Measurements from ENCODE around the gene NCOR1. TPM values are rescaled to one million over a fixed set of nuclear protein-coding genes. Genes with fewer than 3 reads are reported as not detected.

NCOR1 gene
- polyA plus RNA-seq, 1 donor, result 59.7 TPM

GRCh38 chr17:16025202-16025601 is 190.1 kb downstream of the NCOR1 start:
- no peak for DNase-seq

DNA sequence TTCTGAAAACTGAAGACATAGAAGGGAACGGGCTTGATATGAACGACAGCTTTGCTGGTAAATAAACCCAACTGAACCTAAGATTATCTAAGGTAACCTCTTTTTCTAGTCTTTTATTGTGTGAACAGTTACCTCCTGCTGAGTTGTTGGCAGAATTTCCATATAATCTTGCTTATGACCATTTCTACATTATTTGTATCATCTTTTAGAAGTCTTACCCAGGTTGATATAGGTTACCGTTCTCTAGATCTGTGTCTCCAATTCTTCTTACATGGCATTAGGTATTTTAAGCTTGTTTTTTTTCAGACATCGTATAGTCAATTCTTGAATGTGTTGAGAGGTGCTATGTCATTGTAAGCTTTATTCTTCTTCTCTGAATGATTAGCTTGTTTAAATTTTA is 191.5 kb downstream of the NCOR1 start:
- DNase-seq, result no peak

GRCh38 chr17:16019347-16019746 is 196.0 kb downstream of the NCOR1 start:
- DNase-seq, result no peak

GRCh38 chr17:16013943-16014407 is 201.4 kb downstream of the NCOR1 start:
- no peak for DNase-seq

DNA sequence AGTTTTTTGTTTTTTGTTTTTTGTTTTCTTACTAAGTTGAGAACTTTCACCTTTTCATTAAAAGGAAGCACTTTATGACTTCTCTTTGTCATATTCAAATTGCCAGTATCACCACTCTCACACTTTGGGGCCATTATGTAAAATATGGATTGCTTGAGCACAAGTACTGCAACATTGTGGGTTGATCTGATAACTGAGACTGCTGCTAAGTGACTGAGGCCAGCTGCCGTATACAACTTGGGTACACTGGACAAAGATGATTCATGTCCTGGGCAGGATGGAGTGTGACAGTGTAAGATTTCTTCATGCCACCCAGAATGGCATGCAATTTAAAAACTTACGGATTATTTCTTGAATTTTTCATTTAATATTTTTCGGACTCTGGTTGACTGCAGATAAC is 207.9 kb downstream of the NCOR1 start:
- no peak for DNase-seq

GRCh38 chr17:16005636-16006035 is 209.7 kb downstream of the NCOR1 start:
- no peak for DNase-seq

DNA sequence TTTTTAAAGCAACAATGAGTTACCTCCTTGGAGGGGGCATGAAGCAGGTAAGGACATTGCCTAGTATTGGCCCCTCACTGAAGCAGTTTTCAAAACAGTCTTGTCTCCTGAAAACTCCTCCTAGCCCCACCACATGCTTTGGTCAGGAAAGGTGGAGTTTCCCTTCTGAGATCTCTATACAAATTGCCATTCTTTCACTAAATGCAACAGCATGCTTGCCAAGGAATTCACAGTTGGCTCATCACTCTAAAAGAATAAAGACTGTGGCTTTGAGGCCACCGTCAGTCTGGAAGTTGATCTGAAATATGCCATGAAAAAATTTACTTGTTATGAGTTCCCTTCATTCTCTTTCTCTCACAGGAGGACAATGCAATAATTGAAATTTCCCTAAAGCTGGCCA is 211.5 kb downstream of the NCOR1 start:
- DNase-seq, result no peak

GRCh38 chr17:16002708-16003260 is 212.6 kb downstream of the NCOR1 start:
- no peak for DNase-seq

DNA sequence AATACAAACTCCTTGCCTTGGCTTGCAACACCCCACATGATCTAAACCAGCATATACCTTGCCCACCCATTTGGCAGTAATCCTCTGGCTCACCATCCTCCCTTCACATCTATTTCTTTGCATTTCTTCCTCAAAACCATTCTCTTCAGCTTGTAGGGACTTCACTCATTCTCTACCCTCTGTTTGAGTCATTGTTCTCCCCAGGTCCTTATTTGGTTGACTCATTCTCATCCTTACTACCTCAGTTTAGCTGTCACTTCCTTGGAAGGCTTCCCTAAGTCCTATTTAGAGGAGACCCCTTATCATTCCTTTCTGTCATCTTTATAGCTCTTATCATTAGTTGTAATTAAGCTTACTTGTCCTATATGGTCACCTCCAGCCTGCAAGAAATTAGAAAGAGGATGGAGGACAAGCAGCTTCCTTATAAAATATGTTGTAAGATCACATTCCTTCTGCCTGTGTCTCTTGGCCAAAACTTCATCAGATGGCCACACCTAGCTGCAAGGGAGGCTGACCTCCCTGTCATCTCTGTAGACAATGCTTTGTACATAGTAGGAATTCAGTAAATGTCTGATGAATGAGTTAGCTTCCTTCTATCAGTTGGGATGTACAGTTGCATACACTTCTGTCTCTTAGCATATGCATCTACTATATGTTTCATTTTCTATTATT is 214.0 kb downstream of the NCOR1 start:
- DNase-seq, result no peak

- peak; percentile 61 for DNase-seq
Observed at GRCh38 chr17:15999974-16000827, 215.1 kb downstream of the NCOR1 start.

- DNase-seq, result peak; percentile 97
Observed at GRCh38 chr17:15999141-15999973, 216.0 kb downstream of the NCOR1 start, which contains the start of the genes TTC19 and ZSWIM7. Gene TTC19, plus strand, starts transcription at chr17:15999824. Its CDS starts 25 bp downstream, at chr17:15999849. Gene ZSWIM7, minus strand, starts transcription at chr17:15999704. Its CDS starts 110 bp downstream, at chr17:15999594.

GRCh38 chr17:15998031-15998562 is 217.2 kb downstream of the NCOR1 start:
- no peak for DNase-seq

- no peak for DNase-seq
Observed at GRCh38 chr17:15996322-15996721, 219.0 kb downstream of the NCOR1 start.

- no peak for DNase-seq
Observed at GRCh38 chr17:15981646-15982580, 233.4 kb downstream of the NCOR1 start.

- DNase-seq, result no peak
Observed at GRCh38 chr17:15981208-15981607, 234.1 kb downstream of the NCOR1 start.

Other genes starting within 250 kb of the NCOR1 start
- 41.8 TPM for gene ZSWIM7, start 215.8 kb downstream of the NCOR1 start, polyA plus RNA-seq (ENCODE audit: insufficient read length)
- gene TTC19, start 215.7 kb downstream of the NCOR1 start, polyA plus RNA-seq (ENCODE audit: insufficient read length), result 25.7 TPM
- 18.2 TPM for gene PIGL, start 1.7 kb upstream of the NCOR1 start, polyA plus RNA-seq (ENCODE audit: insufficient read length)
- 42.6 TPM for gene CENPV, start 137.9 kb upstream of the NCOR1 start, polyA plus RNA-seq (ENCODE audit: insufficient read length)
- 1,494 TPM for gene UBB, start 165.6 kb upstream of the NCOR1 start, polyA plus RNA-seq (ENCODE audit: insufficient read length)
- 4.6 TPM for gene TRPV2, start 200.0 kb upstream of the NCOR1 start, polyA plus RNA-seq (ENCODE audit: insufficient read length)